RWPE1 (cell line): ENCODE measurements around the gene DHX8.

ENCODE experiments used
- CTCF ChIA-PET: fragments of 350-600 bp; sonication (Branson Sonifier 250); formaldehyde crosslinking; extraction: SDS; loops from one replicate; lab custom pipeline; 2021; lab: Yijun Ruan, JAX
- POLR2A ChIA-PET: fragments of 400-600 bp; formaldehyde crosslinking; extraction: SDS; loops from one replicate; lab custom pipeline; 2020; ENCODE audit warnings: antibody characterized with exemption; ENCODE audit not compliant: low non-redundant PET; lab: Yijun Ruan, JAX
- DNase-seq: peaks from one replicate; pipeline ENCODE4 v3.0.0; 2012; ENCODE audit warnings: low spot score
- H3K27ac ChIP-seq: fragments of 450-650 bp; 2 replicates; pipeline ENCODE4 v1.5.1; 2017
- CTCF ChIP-seq: fragments of 450-650 bp; conservative IDR thresholded peaks from 2 replicates; pipeline ENCODE4 v1.5.1; 2017; ENCODE audit warnings: low read depth, mild to moderate bottlenecking

DHX8 gene

GRCh38 chr17:43548689-43549379, 65.1 kb downstream of the DHX8 start:
- ChIA-PET POLR2A (no interaction called here), CTCF (interaction anchor here (1.1 kb wide), 1 partner anchor 28 kb away, joined by 4 read pairs; no protein-coding TSS in a partner anchor)
- no peak overlapping the region for H3K27ac ChIP-seq
- DNase-seq: no peak
- TF ChIP-seq CTCF: no peak

GRCh38 chr17:43549496-43549895, 65.7 kb downstream of the DHX8 start:
- no peak for TF ChIP-seq CTCF
- H3K27ac ChIP-seq: no peak overlapping the region
- CTCF ChIA-PET: interaction anchor here (1.1 kb wide), 1 partner anchor 27 kb away, joined by 4 read pairs; no protein-coding TSS in a partner anchor
- POLR2A ChIA-PET: no interaction called here
- no peak for DNase-seq

- POLR2A ChIA-PET: no interaction called here
- DNase-seq: no peak
- no peak overlapping the region for H3K27ac ChIP-seq
- CTCF ChIA-PET: no interaction called here
- no peak for TF ChIP-seq CTCF
Measured at GRCh38 chr17:43550754-43551153, 67.0 kb downstream of the DHX8 start.

DNA sequence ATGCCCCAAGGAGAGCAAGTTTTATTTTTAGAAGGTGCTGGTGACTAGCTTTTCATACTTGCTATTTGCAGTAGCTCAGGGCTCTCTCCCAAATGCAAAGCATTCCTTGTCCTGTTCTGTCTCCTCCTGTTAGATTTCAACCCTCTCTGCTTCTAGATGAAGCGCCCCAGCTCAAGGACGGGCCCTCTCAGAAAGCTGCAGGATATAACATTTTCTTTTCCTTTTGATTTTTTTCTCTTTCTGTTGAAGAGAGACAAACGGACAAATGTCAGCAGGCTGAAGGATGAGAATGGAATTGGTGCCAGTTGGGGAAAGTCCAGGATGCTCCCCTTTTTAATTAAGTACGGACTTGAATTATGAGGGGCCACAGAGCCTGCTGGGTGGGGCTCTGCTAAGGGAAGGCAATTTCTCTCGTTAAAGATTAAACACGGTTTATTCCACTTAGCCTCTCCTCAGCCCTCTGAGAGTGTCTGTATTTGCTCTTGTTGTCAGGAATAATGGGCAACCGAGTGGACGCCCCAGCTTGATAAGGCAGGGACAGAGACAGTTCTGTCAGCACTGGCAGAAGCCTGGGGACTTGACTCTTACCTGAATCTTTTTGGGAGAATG, 68.6 kb downstream of the DHX8 start:
- TF ChIP-seq CTCF: no peak
- no peak overlapping the region for H3K27ac ChIP-seq
- ChIA-PET POLR2A (no interaction called here), CTCF (interaction anchor here (0.6 kb wide), 1 partner anchor 14 kb away, joined by 5 read pairs; no protein-coding TSS in a partner anchor)
- DNase-seq: no peak

DNA sequence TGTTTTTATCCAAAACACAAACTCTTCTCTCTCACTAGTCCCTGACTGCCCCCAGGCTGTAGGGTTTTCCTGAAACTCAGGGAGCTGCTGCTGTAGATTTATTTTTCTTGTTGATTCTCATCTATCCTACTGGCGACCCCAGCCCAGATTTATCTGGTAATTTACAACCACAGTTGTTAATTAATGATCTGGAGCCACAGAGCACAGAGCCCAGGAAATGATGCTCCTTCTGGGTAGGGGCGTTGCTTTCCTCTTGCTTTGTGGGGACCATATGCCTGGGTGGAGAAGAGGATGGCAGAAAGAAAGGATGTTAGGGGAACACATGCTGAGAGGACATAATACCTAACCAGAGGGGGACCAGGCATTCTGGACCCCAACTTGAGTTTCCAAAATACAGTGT, 69.8 kb downstream of the DHX8 start:
- no peak for TF ChIP-seq CTCF
- ChIA-PET POLR2A (interaction anchor here (0.7 kb wide), 1 partner anchor 1168 kb away, joined by 6 read pairs; no protein-coding TSS in a partner anchor), CTCF (no interaction called here)
- no peak for DNase-seq
- H3K27ac ChIP-seq: no peak overlapping the region

DNA sequence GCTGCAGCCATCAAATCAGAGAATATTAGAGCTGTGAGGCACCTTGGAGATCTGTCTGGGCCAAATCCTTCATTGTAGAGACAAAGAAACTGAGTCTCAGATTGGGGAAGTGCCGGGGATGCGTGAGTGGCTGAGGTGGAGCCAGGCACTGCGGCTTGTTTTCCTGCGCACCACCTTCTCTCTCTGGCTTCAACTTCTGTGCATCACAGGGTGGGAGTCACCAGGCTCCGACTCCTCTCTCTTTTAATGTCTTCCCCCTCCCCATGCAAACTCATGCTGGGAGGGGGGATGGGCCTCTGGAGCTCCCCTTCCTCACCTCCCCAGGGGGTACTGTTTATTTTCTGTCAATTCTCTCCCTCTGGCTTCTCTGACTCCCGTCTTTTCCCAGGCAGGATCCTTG, 71.1 kb downstream of the DHX8 start:
- no peak for TF ChIP-seq CTCF
- H3K27ac ChIP-seq: no peak overlapping the region
- ChIA-PET CTCF (interaction anchor here (1.0 kb wide), 1 partner anchor 119 kb away, joined by 4 read pairs; no protein-coding TSS in a partner anchor), POLR2A (no interaction called here)
- no peak for DNase-seq
